Stimulated activated CD4-positive, alpha-beta T cell treated with anti-CD3 and anti-CD28 coated beads, Interleukin-2, amount 100 ng/mL, for 24 hours (primary cell): ENCODE measurements around the gene CELSR1.
"Not testable (repeated sequence)": the region's sequence is repeated elsewhere in the genome, so short reads cannot be mapped to it uniquely, and the experiment has no call there.

ENCODE experiments used
- DNase-seq, 2 donors: peaks; one replicate each; pipeline ENCODE4 v3.0.0-alpha.2; 2020

CELSR1 gene

DNA sequence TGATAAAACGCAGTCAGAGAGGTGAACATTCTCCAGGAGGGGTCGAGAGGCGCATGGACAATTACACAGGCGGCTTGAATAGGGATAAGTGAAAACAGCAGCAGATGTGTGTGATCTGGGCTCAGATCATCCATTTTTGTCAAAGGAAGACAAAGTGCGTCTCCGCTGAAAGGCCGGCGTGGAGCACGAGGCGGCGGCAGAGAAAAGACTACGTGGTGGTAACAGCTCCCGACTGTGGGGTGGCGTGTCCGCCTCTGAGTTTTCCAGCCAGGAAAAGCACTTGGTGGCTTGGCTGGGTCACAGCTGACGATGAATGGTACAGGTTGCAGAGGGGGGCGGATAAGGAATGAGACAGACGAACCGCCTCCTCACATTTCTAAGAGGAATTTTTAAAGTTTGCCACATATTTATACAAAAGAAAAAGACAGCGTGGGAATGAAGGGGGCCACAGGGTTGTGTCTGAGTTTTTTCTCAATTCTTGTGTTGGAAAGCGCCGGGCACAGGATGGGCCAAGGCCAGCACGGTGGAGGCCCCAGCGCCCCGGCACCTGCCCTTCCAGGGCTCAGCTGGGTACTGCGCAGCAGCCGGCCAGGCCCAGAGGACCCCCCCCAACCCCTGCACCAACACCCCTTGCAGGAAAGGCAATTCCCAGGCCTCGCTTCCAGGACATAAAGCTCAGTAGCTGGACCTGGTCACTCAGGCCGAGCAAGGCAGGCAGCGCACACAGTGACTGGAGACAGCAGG lies 121.5 kb downstream of the CELSR1 start:
- no peak for DNase-seq

DNA sequence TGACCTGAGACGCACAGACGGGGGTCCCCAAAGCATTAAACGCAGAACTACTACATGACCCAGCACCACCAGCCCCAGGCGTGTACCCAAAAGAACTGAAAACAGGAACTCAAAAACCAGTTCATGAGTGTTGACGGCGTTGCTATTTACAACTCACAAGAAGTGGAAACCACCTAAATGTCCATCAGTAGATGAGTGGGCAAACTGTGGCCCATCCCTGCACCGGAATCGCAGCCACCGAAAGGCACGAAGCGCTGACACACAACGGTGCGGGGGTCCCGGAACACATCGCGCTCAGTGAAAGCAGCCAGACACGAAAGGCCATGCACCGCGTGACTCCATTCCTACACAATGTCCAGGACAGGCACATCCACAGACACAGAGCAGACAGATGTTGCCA lies 122.7 kb downstream of the CELSR1 start:
- no peak for DNase-seq

DNA sequence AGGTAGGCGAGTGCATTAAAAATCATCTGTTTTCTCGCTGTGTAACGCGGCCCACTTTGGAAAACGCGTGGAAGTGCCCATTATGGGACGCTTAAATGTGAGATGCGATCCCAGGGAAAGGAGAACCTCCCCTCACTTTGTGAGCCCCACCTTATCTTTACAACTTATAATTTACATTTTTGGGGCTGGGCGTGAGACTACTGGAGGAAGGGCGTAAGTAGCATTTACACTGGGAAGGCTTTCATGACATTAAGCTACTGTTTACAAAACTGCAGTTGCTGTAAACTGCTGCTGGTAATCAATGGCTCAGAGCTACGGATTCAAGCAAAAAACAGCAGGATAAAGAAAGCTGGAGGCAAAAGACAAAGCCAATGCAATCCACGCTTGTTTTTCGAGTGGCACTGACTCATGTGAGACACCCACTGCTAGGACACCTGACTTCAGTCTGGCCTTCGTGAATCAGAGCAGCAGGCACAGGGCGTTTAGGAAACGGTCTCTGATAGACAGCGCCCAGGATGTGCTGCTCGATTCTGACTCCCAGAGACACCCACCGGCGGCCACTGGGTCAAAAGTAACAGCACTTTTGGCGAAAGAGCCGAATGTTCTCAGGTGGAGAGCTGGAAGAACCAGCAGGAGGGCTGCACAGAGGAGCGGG lies 123.6 kb downstream of the CELSR1 start:
- DNase-seq, result no peak

DNA sequence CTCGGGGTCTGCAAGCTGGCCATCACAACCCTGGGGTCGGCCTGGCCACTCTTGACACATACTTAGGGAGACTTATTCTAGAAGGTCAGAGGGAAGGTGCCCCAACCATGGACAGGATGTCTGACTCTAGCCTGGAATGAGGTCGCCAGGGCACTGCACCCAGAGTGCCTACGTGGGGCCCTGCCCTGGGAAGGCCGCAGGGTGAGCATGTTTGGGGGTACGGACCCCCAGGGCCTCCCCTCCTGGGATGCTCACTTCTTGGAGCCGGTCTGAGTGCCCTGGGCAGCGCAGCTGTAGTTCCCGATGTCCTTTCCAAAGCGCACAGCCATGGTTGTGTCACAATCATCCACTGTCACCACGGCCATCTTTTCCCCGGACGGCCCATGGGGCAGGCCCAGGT lies 126.1 kb downstream of the CELSR1 start:
- no peak for DNase-seq

DNA sequence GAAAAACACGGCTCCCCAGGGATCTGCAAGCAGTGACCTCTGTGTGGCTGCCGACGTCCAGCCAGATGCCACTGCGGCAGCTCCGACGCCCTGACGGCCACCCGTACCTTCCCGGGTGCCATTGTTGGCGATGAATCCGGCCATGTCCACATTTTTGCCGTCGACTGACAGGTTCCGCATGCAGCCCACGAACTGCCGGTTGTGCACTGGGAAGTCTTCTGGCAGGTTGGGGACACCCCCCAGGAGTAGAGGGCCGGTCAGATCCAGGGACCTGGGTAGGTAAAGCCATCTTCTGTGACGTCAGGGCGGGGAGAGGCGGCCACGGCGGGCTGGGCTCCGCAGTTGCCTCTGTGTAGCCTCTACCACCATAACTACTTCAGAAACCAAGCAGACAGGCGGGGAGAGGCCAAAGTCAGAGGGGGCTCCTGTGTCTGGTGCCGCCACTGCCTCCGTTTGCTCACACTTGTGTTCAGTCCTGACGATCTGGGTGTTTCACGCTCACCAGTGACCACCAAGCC lies 127.1 kb downstream of the CELSR1 start:
- DNase-seq, result no peak

DNA sequence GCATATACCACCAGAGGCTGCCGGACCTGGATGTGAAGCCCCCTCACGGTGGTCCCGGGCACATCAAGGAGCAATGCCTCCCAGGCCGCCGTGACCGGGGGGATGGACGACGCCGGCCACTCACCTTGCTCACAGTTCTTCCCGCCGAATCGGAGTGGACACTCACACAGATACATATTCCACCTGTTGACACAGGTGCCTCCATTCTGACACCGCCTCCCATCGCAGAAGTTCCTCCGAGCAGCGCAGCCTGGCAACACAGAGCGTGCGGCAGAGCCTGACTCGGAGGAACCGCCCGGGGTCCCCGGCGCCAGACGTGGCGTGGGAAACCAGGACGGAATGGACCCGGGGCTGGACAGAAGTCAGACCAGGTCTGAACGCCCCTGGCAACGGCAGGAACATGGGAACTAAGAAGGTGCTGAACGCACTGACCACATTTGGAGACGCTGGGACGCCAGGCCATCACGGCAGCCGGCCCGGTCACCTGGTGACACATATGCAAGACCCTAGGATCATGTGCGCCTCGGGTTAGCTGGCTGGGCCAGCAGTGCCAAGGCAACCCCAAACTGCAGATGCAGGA lies 127.7 kb downstream of the CELSR1 start:
- DNase-seq, result no peak

DNA sequence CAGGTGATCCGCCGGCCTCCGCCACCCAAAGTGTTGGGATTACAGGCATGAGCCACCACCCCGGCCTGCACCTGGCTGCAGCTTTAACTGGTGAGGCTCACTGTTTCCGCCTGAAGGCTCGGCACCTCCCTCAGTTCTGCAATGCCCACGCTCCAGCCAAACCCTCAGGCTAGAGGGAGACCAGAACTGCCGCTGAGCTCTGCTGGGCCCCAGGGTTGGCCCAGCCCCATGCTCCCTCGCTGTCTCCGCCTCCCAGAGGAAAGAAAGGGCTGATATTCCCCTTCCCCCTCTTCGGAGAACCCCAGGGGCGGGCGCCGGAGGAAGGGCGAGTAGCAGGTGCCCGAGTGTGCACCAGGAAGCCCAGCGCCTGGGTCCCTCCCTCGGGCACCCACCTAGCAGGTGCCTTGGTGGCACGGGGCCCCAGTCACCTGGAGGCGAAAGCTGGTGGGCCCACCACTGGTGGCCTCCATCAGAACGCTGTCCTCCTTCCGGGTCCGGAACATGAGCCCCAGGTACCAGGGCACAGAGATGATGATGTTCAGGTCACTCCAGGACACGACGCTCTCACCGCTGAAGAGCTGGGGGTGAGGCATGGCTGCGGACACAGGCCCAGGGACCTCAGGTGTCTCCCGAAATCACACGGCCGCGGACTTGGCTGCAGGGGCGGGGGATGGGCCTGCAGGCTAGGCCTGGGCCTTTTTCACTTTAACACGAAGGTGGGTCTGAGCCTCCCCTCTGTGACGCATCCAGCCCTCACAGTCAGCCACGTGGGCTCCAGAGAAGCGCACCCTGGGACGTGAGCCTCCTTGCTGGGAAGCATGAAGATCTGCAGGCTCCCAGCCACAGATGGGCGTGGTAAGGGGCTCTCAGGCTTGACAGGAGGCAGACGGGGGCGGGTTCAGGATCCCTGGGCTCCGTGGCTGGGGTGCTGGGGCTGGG lies 128.6 kb downstream of the CELSR1 start:
- no peak for DNase-seq

DNA sequence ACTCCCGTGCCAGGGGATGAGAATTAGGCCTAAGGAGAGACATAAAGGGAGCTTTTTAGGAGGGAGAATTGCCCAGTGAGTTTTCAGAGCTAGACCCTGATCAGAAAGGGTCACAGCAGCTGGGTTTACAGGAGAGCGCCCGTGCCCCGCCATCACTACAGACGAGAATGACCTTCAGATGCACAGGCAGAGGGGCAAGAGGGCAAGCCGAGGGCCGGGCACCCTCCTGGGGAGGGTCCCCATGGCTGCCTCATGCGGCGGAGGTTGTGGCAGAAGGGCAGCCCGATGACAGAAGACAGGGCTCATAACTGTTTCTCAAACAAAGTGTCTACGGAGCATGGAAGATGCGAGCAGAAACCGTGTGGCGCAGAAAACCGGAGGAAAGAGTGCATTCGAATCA lies 129.7 kb downstream of the CELSR1 start:
- DNase-seq, result no peak

DNA sequence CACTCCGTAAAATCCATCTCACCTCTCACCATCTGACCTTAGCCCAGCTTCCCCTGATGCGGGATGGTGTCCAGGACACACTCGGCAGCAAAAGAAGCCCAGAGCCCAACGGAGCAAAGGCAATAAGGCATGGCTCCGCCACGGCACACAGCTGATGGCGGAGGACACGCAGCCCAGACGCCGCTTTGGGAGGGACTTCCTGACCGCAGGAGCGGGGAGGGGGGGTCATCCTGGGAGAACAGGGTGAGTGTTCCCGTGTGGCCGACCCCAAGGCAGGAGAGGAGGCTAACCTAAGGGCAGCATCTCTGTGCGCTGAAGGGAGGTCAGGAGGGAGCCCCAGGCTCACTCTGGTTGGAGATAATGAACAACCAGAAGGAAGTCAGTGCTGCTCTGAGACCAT lies 130.6 kb downstream of the CELSR1 start:
- DNase-seq, result no peak

DNA sequence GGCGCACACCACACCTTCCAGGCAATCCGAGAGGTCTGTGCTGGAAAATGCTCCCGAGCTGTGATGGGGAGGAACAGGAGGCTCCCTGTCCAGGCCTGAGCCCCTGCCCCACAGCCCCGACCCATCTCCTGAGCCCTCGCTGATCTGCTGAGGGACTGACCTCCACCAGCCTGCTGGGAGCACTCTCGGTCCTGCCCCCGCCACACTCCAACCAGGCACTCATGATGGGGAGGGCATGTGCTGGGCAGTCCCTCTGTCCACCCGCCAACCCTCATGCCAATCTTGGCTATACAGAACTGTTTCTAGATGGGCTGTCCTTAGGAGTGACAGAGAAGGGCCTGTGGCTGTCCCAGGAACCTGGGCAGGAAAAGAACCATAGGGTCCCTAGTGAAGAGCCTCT lies 131.1 kb downstream of the CELSR1 start:
- no peak for DNase-seq

DNA sequence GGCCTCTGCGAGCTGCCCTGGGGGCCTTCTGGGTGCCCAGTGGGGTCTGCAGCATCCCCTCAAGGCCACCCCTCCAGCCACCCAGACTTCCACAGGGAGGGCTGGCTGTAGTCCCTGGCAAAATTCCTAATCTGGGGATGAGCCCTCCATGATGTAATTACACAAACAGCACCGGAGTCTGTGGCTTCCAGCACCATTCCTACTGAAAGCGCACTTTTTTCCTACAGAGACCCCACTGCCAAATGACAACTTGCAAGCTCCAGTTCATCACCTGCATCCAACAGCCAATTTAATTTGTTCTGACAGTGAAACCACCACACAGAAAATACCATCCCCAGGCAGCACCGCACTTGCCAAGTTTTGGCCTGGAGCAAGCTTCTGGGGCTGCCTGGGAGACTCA lies 131.5 kb downstream of the CELSR1 start:
- no peak for DNase-seq

DNA sequence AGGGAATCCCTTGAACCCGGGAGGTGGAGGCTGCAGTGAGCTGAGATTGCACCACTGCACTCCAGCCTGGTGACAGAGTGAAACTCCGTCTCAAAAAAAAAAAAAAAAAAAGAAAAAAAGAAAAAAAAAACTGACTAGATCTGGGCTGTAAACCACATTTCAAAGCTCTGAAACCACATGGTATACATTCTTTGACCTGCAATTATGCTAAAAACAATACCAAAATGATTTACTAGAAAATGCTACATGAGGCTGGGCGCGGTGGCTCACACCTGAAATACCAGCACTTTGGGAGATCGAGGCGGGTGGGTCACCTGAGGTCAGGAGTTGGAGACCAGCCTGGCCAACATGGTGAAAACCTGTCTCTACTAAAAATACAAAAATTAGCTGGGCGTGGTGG lies 133.5 kb downstream of the CELSR1 start:
- not testable (repeated sequence) for DNase-seq

DNA sequence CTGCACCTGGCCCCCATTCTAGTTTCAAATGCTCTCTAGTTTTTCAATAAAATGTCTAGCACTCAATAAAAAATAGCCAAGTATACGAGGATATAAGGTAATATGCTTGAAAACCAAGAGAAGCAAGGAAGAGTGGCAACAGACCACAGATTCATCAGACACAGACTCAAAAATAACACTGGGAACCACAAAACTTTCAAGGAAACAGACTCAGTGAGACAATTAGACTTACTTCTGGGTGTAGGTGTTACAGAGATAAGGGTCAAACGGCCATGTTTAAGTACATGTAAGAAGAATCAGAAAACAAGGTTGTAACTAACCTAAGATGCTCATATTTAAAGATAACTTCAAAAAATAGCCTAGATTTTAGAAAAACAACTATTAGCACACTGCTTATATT lies 134.9 kb downstream of the CELSR1 start:
- DNase-seq, result no peak

DNA sequence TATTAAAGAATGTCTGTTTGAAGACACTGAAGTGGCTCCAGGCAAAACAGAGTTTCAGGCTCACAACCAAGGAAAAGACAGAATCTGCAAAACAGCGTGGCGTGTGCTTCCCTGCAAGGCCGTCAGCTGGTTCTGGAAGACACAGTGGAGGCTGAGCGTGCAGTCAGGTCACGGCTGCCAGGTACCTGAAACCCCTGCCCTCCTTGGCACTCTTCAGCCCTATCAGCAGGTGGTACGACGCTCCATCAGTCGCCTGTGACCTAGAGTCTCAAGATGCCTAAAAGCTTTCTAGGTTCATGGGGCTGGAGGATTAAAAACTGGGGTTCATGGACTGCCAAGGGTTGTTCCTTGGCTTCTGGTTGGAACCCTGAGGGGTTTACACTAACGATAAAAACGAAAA lies 136.1 kb downstream of the CELSR1 start:
- DNase-seq, result no peak

DNA sequence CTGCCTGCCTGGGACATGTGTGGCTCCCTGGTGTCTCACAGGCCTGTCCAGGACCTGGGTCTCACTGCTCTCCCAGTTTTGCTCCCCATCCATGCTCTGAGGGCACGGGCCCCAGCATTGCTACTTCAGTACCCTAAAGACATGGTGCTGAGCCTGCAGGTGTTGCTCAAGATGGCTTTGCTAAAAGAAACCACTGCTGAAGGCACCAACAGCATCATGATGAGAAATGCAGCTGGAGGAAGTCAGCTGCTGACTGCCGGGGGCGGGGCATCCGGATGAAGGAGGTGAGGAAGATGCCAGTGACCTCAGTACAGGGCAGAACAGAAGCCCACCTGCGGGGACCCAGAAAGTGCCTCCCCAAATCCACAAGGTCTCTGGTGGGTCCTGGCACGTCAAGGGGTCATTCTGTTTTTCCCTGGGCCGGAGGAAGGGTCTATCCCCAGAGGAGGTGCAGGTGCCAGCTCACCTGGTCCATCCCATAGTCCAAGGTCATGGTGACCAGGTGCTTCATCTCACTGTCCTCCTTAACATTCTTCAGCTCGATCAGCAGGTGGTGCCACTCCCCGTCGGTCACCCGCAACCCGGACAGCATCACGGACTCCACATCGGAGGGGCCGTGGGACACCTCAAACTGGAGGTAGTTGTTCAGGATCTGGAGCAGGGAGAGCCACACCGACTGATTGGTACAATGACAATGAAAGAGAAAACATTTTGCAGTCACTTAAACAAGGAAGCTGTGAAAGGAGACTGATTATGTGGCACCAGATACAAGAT lies 138.0 kb downstream of the CELSR1 start:
- no peak for DNase-seq

DNA sequence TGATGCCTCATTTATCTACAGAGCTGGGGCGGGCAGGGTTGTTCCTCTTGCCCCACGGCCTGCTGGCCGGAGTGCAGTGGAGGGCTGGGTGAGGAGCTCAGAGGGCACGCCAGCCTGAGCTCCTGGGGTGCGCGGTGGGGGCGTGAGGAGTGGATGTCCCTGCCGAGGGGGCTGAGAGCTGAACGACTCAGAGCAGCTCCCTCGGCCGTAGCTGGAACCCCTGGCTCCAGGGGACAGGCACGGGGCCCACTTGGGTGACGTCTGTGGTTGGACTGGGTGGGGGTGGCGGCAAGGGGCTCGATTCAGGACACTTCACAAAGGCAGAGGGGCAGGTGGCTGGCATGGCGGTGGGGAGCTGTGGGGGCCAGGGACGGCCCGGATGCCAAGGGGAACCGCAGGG lies 139.5 kb downstream of the CELSR1 start:
- DNase-seq, result no peak

DNA sequence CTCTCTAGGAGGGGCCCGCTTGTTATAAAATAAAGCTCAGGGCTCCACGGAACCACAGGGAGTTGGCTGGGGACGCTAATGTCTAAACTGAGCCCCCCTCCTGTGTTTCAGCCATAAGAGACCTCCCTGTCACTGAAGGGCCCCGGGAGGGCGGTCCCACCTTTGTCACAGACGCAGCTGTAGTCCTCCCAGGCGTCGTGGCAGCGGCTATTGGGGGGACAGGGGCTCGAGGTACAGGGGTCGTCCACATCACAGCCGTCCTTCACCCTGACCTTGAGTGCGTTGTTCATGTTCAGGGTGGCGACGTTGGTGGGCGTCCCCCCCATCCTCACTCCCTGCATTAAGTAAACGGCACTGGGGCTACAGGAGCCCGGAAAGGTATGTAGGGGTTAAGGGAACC lies 139.9 kb downstream of the CELSR1 start:
- DNase-seq, result no peak

DNA sequence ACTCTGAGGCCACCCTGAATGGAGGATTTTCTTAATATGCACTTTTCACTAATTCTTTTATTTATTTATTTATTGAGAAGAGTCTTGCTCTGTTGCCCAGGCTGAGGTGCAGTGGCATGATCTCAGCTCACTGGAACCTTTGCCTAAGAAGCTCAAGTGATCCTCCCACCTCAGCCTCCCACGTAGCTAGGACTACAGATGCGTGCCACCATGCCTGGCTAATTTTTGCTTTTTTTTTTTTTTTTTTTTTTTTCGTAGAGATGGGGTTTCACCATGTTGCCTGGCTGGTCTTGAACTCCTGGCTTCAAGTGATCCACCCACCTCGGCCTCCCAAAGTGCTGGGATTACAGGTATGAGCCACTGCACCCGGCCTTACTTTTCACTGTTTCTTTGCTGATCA lies 140.4 kb downstream of the CELSR1 start:
- not testable (repeated sequence) for DNase-seq

DNA sequence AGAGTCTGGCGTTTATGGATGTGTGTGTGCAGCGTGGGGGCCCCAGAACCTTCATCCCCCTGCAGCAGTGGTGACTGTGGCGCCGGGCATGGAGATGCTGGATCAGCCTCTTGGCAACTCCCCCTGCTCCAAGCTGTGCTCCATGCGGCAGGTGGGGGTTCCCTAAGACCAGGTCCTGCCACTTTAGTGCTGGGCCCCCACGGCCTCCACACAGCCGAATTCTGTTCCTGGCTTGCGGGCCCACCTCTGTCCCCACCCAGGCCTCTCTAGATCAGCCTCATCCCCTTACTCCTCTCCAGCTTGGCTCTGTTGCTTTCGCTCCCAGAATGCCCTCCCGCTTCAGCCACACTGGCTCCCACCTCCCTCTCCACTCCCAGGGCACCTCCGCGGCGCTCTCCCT lies 142.3 kb downstream of the CELSR1 start:
- DNase-seq, result no peak

DNA sequence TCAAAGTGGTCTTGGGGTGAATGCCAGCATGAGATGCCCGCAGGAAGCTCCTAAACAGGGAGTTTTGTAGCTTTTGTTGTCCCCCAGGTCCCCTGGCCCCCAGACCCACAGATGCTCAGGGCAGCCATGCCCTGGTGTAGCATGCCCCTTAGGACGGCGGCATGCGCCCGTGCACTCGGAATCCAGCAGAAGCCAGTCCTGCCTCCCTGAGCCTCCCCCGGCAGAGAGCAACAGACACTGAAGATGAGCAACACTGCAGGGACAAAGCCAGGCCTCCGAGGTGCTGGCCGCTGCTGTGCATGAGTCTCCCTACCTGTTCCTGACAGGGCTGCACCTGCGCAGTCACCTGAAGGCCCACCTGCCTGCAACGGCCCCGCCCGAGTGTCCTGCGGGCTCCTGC lies 142.8 kb downstream of the CELSR1 start:
- DNase-seq, result no peak

DNA sequence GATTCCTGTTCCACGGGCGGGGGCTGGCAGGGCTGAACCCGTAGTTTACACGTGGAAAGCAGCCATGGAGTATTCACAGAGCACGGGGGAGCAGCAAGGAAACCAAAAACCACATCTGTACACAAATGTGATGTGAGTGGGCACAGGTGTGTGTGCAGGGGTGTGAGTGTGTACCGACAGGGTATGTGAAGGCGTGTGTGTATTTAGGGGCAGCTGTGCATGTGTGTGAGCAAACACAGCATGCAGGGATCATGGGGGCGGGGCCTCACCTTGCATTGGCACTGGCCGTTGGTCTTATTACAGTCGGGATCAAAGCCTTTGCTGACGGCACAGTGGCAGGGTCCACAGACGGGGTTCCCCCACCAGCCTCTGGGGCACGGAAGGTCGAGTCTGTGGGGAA lies 143.5 kb downstream of the CELSR1 start:
- DNase-seq, result no peak

DNA sequence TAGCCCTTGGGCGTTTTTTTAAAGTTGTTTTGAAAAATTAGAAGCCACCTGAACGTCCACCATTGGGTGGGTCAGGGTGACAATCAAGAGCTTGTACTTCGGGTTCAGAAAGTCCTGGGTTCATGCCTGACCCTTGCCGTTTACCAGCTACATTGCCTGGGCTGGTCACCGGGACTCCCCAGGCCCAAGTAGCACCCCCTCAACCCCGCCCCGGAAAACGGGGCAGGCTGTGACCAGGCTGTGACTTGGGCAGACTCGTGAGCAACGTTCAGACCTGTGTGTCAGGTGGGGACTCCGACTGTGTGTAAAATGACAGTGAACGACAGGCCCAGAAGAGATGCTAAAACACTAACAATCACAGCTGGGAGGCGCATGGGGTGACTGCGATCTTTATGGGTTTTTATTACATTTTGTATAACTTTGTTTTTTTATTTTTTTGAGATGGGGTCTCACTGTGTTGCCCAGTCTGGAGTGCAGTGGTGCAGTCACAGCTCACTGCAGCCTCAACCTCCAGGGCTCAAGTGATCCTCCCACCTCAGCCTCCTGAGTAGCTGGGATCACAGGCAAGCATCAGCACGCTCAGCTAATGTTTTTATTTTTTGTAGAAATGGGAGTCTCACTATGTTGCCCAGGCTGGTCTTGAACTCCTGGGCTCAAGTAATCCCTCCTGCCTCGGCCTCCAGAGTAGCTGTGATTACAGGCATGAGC lies 145.1 kb downstream of the CELSR1 start:
- no peak for DNase-seq
